ENCODE results near the gene SHC3.

DNA sequence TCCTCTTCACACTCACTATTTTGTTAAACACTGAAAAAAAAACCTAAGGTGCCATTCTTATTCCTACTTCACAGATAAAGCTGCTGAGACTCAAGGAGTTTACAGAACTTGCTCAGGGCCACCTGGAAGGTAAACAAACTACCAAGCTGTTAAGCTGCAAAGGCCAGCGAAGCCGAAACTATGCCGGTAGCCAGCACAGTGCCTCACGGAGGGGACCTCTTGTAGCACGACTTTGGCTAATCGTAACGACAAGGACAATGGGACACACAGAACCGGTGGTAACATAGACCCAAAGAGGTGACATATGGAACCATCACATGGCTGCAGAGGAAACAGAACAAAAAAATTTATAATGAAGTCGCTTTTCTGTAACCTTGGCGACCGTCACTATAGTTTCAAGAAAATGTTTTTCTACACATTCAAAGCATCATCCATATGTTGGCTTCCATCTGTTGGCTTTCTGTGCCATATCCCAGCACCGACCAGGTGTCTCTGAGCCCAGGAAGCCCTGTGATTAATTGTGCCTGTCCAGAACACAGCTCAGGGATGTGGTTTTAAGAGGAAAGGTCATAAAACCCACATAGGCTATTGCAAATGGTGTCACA lies 127.1 kb downstream of the SHC3 start:
- no peak for TF ChIP-seq EZH2 (IDR thresholded peaks at IDR 0.05; ENCODE audit: borderline replicate concordance, insufficient read depth, low read length, poor library complexity, severe bottlenecking)
- TF ChIP-seq, protein P1, sequence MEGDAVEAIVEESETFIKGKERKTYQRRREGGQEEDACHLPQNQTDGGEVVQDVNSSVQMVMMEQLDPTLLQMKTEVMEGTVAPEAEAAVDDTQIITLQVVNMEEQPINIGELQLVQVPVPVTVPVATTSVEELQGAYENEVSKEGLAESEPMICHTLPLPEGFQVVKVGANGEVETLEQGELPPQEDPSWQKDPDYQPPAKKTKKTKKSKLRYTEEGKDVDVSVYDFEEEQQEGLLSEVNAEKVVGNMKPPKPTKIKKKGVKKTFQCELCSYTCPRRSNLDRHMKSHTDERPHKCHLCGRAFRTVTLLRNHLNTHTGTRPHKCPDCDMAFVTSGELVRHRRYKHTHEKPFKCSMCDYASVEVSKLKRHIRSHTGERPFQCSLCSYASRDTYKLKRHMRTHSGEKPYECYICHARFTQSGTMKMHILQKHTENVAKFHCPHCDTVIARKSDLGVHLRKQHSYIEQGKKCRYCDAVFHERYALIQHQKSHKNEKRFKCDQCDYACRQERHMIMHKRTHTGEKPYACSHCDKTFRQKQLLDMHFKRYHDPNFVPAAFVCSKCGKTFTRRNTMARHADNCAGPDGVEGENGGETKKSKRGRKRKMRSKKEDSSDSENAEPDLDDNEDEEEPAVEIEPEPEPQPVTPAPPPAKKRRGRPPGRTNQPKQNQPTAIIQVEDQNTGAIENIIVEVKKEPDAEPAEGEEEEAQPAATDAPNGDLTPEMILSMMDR (IDR thresholded peaks at IDR 0.05; ENCODE audit: poor library complexity, severe bottlenecking): no peak
- TF ChIP-seq RAD21 (conservative IDR thresholded peaks at IDR 0.05): no peak
- TF ChIP-seq, protein P2, sequence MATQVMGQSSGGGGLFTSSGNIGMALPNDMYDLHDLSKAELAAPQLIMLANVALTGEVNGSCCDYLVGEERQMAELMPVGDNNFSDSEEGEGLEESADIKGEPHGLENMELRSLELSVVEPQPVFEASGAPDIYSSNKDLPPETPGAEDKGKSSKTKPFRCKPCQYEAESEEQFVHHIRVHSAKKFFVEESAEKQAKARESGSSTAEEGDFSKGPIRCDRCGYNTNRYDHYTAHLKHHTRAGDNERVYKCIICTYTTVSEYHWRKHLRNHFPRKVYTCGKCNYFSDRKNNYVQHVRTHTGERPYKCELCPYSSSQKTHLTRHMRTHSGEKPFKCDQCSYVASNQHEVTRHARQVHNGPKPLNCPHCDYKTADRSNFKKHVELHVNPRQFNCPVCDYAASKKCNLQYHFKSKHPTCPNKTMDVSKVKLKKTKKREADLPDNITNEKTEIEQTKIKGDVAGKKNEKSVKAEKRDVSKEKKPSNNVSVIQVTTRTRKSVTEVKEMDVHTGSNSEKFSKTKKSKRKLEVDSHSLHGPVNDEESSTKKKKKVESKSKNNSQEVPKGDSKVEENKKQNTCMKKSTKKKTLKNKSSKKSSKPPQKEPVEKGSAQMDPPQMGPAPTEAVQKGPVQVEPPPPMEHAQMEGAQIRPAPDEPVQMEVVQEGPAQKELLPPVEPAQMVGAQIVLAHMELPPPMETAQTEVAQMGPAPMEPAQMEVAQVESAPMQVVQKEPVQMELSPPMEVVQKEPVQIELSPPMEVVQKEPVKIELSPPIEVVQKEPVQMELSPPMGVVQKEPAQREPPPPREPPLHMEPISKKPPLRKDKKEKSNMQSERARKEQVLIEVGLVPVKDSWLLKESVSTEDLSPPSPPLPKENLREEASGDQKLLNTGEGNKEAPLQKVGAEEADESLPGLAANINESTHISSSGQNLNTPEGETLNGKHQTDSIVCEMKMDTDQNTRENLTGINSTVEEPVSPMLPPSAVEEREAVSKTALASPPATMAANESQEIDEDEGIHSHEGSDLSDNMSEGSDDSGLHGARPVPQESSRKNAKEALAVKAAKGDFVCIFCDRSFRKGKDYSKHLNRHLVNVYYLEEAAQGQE (IDR thresholded peaks at IDR 0.05; ENCODE audit: borderline replicate concordance): no peak
- no peak for TF ChIP-seq EP300 (conservative IDR thresholded peaks at IDR 0.05; ENCODE audit: poor library complexity, severe bottlenecking)
- no peak for TF ChIP-seq POLR2AphosphoS5 (IDR thresholded peaks at IDR 0.05)

All from neural cell (in vitro differentiated cells).